HepG2 (cell line): ENCODE data around the gene GABARAPL2. TPM values are rescaled to one million over a fixed set of nuclear protein-coding genes. Genes with fewer than 3 reads are reported as not detected.

Experiments
- BCL6 ChIP-seq: IDR thresholded peaks from 2 replicates; pipeline ENCODE4 v1.6.1; 2016; ENCODE audit warnings: missing genetic modification reagents, missing compliant biosample characterization
- CHCHD3 ChIP-seq: sonication (generic); formaldehyde crosslinking; IDR thresholded peaks from 2 replicates; pipeline ENCODE4 v1.8.0; 2022; ENCODE audit warnings: mild to moderate bottlenecking, missing genetic modification reagents, moderate library complexity
- HOXA3 ChIP-seq: sonication (generic); formaldehyde crosslinking; IDR thresholded peaks from 2 replicates; pipeline ENCODE4 v1.5.0; 2020; ENCODE audit warnings: missing genetic modification reagents
- JARID2 ChIP-seq: sonication (generic); formaldehyde crosslinking; IDR thresholded peaks from 2 replicates; pipeline ENCODE4 v1.8.1; 2023; ENCODE audit warnings: missing genetic modification reagents, inconsistent platforms; ENCODE audit not compliant: insufficient replicate concordance
- KAT8 ChIP-seq: IDR thresholded peaks from 2 replicates; pipeline ENCODE4 v1.6.1; 2016; ENCODE audit warnings: missing genetic modification reagents, missing compliant biosample characterization
- KLF12 ChIP-seq: sonication (generic); formaldehyde crosslinking; IDR thresholded peaks from 2 replicates; pipeline ENCODE4 v1.4.0; 2020; ENCODE audit warnings: missing genetic modification reagents, borderline replicate concordance
- KLF13 ChIP-seq: sonication (generic); formaldehyde crosslinking; IDR thresholded peaks from 2 replicates; pipeline ENCODE4 v1.4.0; 2020; ENCODE audit warnings: mild to moderate bottlenecking, missing genetic modification reagents
- KLF9 ChIP-seq: IDR thresholded peaks from 2 replicates; pipeline ENCODE4 v1.6.1; 2016; ENCODE audit warnings: low read depth
- MIER3 ChIP-seq: IDR thresholded peaks from 2 replicates; pipeline ENCODE4 v1.6.1; 2016; ENCODE audit warnings: missing compliant biosample characterization, borderline replicate concordance
- NFIB ChIP-seq: sonication (generic); formaldehyde crosslinking; IDR thresholded peaks from 2 replicates; pipeline ENCODE4 v1.9.0; 2021; ENCODE audit warnings: missing genetic modification reagents, mild to moderate bottlenecking, borderline replicate concordance
- NFKB2 ChIP-seq: sonication (generic); formaldehyde crosslinking; IDR thresholded peaks from 2 replicates; pipeline ENCODE4 v1.4.0; 2020; ENCODE audit warnings: missing genetic modification reagents, borderline replicate concordance
- PATZ1 ChIP-seq: sonication (generic); formaldehyde crosslinking; IDR thresholded peaks from 2 replicates; pipeline ENCODE4 v1.4.0; 2020; ENCODE audit warnings: missing genetic modification reagents
- POLR2AphosphoS5 ChIP-seq: IDR thresholded peaks from 2 replicates; pipeline ENCODE4 v1.6.1; 2012; ENCODE audit warnings: low read depth, low read length
- RFXAP ChIP-seq: sonication (generic); formaldehyde crosslinking; IDR thresholded peaks from 2 replicates; pipeline ENCODE4 v1.4.0; 2020; ENCODE audit warnings: missing genetic modification reagents, borderline replicate concordance
- SIN3A ChIP-seq: IDR thresholded peaks from 2 replicates; pipeline ENCODE4 v1.6.1; 2011; ENCODE audit warnings: low read depth, mild to moderate bottlenecking, control low read depth, low read length, borderline replicate concordance
- SIX1 ChIP-seq: sonication (generic); formaldehyde crosslinking; IDR thresholded peaks from 2 replicates; pipeline ENCODE4 v1.4.0; 2020; ENCODE audit warnings: missing genetic modification reagents, borderline replicate concordance
- SOX13 ChIP-seq, 3 experiments: fragments of 450-650 bp in 1 of 3; sonication (generic) in 1 of 3; formaldehyde crosslinking in 1 of 3; IDR thresholded peaks in 2 of 3; conservative IDR thresholded peaks in 1 of 3; 2 replicates each; pipeline versions ENCODE4 v1.5.0 to v1.6.1; 2016 to 2020; ENCODE audit warnings: antibody characterized with exemption in 1 of 3, mild to moderate bottlenecking in 1 of 3, missing compliant biosample characterization in 1 of 3, missing genetic modification reagents in 1 of 3, moderate library complexity in 1 of 3
- ZFP37 ChIP-seq: sonication (generic); formaldehyde crosslinking; IDR thresholded peaks from 2 replicates; pipeline ENCODE4 v1.4.0; 2020; ENCODE audit warnings: missing genetic modification reagents, borderline replicate concordance
- ZNF10 ChIP-seq: sonication (generic); formaldehyde crosslinking; IDR thresholded peaks from 2 replicates; pipeline ENCODE4 v1.4.0; 2020; ENCODE audit warnings: mild to moderate bottlenecking, low read depth, missing genetic modification reagents, borderline replicate concordance
- ZNF136 ChIP-seq: sonication (generic); formaldehyde crosslinking; IDR thresholded peaks from 2 replicates; pipeline ENCODE4 v1.8.1; 2022; ENCODE audit warnings: low read depth, mild to moderate bottlenecking, moderate library complexity, missing genetic modification reagents
- ZNF414 ChIP-seq: sonication (generic); formaldehyde crosslinking; IDR thresholded peaks from 2 replicates; pipeline ENCODE4 v1.5.0; 2020; ENCODE audit warnings: missing genetic modification reagents
- ZNF574 ChIP-seq: sonication (generic); formaldehyde crosslinking; IDR thresholded peaks from 2 replicates; pipeline ENCODE4 v1.4.0; 2020; ENCODE audit warnings: missing genetic modification reagents
- ZNF598 ChIP-seq: sonication (generic); formaldehyde crosslinking; IDR thresholded peaks from 2 replicates; pipeline ENCODE4 v1.5.1; 2020; ENCODE audit warnings: mild to moderate bottlenecking, missing genetic modification reagents, borderline replicate concordance
- ZNF720 ChIP-seq: sonication (generic); formaldehyde crosslinking; IDR thresholded peaks from 2 replicates; pipeline ENCODE4 v1.4.0; 2020; ENCODE audit warnings: missing genetic modification reagents
- polyA plus RNA-seq, 8 experiments: library from polyadenylated mRNA; depleted of rRNA in 3 of 8; stranded (reverse) in 7 of 8; unstranded in 1 of 8; fragments of >200 nt; fragmentation: Illumina TruSeq in 4 of 8; extraction: Trizol in 4 of 8; gene quantifications; 2 replicates each; pipeline versions ENCODE4 v1.2.1 to v1.2.3, GENCODE V29; 2011 to 2016; ENCODE audit warnings: low read depth in 4 of 8, missing spikeins in 1 of 8, mixed read lengths in 1 of 8; ENCODE audit not compliant: insufficient read depth in 1 of 8
- total RNA-seq, 5 experiments: library from RNA; depleted of rRNA; stranded (reverse); fragments of >200 nt; fragmentation: Illumina TruSeq; extraction: Trizol; gene quantifications; 2 replicates each; pipeline ENCODE4 v1.2.3, GENCODE V29; 2016; ENCODE audit warnings: low read depth in 1 of 5

GABARAPL2 gene
- total and polyA plus RNA-seq, 2 of the 13 experiments (the other 11 are each of a cell fraction or from before 2014, with no cell fraction given) = 76.4 to 83.0 TPM

- TF ChIP-seq ZFP37 (CRISPR knock-in tag) (no peak), CHCHD3 (CRISPR knock-in tag) (peak; percentile 42; the same call in 1 of the 2 replicates), BCL6 (CRISPR knock-in tag) (no peak; the same call in 1 of the 2 replicates), RFXAP (CRISPR knock-in tag) (peak; percentile 88), KLF9 (CRISPR knock-in tag) (peak; percentile 76; the same call in 1 of the 2 replicates), ZNF574 (peak; percentile 80), NFIB (CRISPR knock-in tag) (no peak), SIX1 (CRISPR knock-in tag) (no peak), SIN3A (no peak; the same call in 1 of the 2 replicates), KLF13 (CRISPR knock-in tag) (no peak), ZNF598 (peak; percentile 78; the same call in 1 of the 2 replicates), PATZ1 (CRISPR knock-in tag) (no peak; the same call in none of the 2 replicates), POLR2AphosphoS5 (peak; percentile 86), HOXA3 (CRISPR knock-in tag) (peak; percentile 85), ZNF10 (CRISPR knock-in tag) (no peak), ZNF720 (no peak), ZNF136 (no peak), KLF12 (CRISPR knock-in tag) (peak; percentile 93), JARID2 (CRISPR knock-in tag) (no peak), SOX13 (IDR thresholded peaks at IDR 0.05) (no peak), SOX13 (CRISPR knock-in tag; conservative IDR thresholded peaks at IDR 0.05 in 1 of 2, IDR thresholded peaks at IDR 0.05 in 1 of 2) (no peak), MIER3 (CRISPR knock-in tag) (0 out of 2 replicates have a peak, but pooled peaks have one; percentile 35), KAT8 (CRISPR knock-in tag) (peak; percentile 84), NFKB2 (peak; percentile 67; the same call in 1 of the 2 replicates), ZNF414 (peak; percentile 52; the same call in 1 of the 2 replicates)
Measured at GRCh38 chr16:75566040-75566757, at the start of gene GABARAPL2 (continued).
